GM13976 (cell line): ENCODE data around the gene AKAP8L.

Experiments used
- DNase-seq: peaks from one replicate; pipeline ENCODE4 v3.0.0; 2012; ENCODE audit warnings: low spot score
- CTCF ChIP-seq: IDR thresholded peaks from 2 replicates; pipeline ENCODE4 v1.5.1; 2012; ENCODE audit warnings: borderline replicate concordance, mild to moderate bottlenecking; ENCODE audit not compliant: insufficient read depth; ENCODE audit errors: extremely low read depth, missing control alignments, control extremely low read depth
- in situ Hi-C: fragments of 300-500 bp; cut with MboI; formaldehyde crosslinking; loops from one replicate; pipeline ENCODE4 v1.12.0; 2022; ENCODE audit warnings: low sequenced_read_pairs, mixed read lengths, inconsistent platforms; ENCODE audit not compliant: unreplicated experiment

The AKAP8L gene

GRCh38 chr19:15431396-15432017 lies 12.7 kb upstream of the AKAP8L start:
- TF ChIP-seq CTCF, result no peak
- in situ Hi-C loops, result no loop called here
- DNase-seq, result no peak

- in situ Hi-C loops, result no loop called here
- no peak for DNase-seq
- TF ChIP-seq CTCF, result no peak
These were observed 11.8 kb upstream of the AKAP8L start for GRCh38 chr19:15430526-15431120.

- in situ Hi-C loops, result loop anchor here (5.0 kb wide), 1 partner anchor 112 kb away; no protein-coding TSS in a partner anchor
- no peak for DNase-seq
- TF ChIP-seq CTCF, result no peak
These were observed 11.2 kb upstream of the AKAP8L start for GRCh38 chr19:15429825-15430467.

- no peak for TF ChIP-seq CTCF
- in situ Hi-C loops, result loop anchor here (5.0 kb wide), 1 partner anchor 113 kb away; no protein-coding TSS in a partner anchor
- DNase-seq, result no peak
These were observed 10.4 kb upstream of the AKAP8L start for GRCh38 chr19:15428956-15429824.

GRCh38 chr19:15427991-15428471 lies 9.2 kb upstream of the AKAP8L start:
- no peak for TF ChIP-seq CTCF
- in situ Hi-C loops, result loop anchor here (5.0 kb wide), 1 partner anchor 114 kb away; no protein-coding TSS in a partner anchor

GRCh38 chr19:15427350-15427700 lies 8.5 kb upstream of the AKAP8L start:
- no peak for DNase-seq
- in situ Hi-C loops, result loop anchor here (5.0 kb wide), 1 partner anchor 115 kb away; no protein-coding TSS in a partner anchor

More at GRCh38 chr19:15427991-15428471, 9.2 kb upstream of the AKAP8L start:
- no peak for DNase-seq

More at GRCh38 chr19:15427350-15427700, 8.5 kb upstream of the AKAP8L start:
- TF ChIP-seq CTCF, result no peak
